ENCODE data around the gene ZSWIM1.
"Not testable (repeated sequence)": the region's sequence is repeated elsewhere in the genome, so short reads cannot be mapped to it uniquely, and the experiment has no call there.

The ZSWIM1 gene

DNA sequence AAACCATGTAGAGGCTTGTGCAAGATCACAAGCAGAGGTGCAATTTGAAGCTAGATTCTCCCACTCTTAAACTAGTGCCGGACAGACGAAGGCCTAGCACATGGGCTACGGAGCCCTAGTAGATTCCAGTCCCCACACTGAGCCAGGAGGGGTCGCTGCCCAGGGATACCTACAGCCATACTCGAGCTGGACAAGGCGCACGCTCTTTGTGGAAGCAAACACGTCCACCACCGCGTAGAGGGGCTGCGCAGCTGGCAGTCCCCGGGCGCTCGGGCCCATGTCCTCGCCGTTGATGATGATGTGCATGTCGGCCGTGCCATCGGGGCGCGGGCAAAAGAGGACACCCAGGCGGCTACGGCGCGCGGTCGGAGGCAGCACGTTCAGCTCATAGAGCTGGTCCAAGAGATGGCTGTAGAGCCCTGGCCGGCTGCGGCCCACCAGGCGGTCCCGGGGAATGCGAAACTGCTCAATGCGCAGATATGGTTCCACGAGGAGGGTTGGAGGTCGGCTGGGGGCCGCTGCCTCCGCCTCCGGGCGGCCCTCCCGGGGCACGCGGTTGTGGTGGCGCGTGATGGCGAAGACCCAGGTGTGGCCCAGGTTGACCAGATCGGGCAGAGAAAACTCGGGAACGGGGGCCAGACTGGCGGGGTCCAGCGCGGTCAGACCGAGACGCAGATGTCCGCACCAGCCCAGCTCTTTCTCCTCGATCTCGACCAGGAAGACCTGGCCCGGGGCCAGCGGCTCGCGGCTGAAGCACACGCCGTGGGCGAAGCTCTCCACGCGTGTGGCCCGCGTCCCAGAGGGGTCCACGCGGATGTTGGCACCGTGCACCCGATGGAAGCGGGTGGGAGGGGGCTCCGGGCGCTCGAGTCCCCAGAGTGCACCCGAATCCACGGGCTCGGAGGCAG lies 9.3 kb downstream of the ZSWIM1 start:
- DNase-seq, result no peak

DNA sequence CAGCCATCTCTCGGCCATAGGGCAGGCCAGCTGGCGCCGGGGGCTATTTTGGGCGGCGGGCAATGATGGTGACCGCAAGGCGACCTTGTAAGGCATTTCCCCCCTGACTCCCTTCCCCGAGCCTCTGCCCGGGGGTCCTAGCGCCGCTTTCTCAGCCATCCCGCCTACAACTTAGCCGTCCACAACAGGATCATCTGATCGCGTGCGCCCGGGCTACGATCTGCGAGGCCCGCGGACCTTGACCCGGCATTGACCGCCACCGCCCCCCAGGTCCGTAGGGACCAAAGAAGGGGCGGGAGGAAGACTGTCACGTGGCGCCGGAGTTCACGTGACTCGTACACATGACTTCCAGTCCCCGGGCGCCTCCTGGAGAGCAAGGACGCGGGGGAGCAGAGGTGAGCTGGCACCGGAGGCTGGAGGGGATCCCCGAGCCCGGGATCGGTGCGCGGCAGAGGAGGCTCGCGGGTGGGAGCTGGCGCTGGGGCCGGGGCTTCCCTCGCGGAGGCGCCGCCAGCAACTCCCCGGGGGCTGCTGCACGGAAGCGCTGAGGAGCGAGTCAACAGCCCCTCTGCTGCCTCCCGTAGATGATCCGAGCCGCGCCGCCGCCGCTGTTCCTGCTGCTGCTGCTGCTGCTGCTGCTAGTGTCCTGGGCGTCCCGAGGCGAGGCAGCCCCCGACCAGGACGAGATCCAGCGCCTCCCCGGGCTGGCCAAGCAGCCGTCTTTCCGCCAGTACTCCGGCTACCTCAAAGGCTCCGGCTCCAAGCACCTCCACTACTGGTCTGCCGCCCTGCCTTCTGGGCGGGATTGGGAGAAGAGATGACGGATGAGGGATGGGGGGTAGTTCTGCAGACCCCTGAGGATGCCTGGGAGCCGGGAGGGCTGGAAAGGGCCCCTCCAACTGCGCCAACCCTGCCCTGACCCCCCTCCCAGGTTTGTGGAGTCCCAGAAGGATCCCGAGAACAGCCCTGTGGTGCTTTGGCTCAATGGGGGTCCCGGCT lies 10.3 kb downstream of the ZSWIM1 start, which contains the start of the genes CTSA and NEURL2:
Gene CTSA, plus strand, starts transcription at position 351 of the 999 bp plus-strand sequence. Its CDS starts 234 bp downstream, at position 585.
Gene NEURL2, minus strand, starts transcription at position 224 of the 999 bp plus-strand sequence. Its CDS starts 217 bp downstream, at position 7.
- peak; percentile 99 for DNase-seq

GRCh38 chr20:45892049-45892825 lies 11.2 kb downstream of the ZSWIM1 start:
- peak; percentile 73 for DNase-seq

GRCh38 chr20:45892828-45893500 lies 11.9 kb downstream of the ZSWIM1 start:
- DNase-seq, result no peak

DNA sequence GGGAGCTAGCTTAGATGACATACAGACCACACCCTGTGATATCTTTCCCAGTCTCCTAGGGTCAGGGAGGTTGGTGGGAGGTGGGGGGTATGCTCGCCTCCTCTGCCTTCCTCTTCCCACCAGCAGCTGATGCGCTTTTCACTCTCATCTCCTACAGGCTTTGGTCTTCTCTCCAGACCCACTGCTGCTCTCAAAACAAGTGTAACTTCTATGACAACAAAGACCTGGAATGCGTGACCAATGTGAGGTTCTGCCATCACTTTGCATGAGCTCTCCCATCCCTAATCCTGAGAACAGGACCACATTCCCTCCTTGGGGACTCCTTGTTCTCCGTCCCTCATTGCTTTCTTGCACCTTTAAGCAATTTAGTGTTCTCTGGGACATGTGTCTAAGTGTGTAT lies 12.8 kb downstream of the ZSWIM1 start:
- no peak for DNase-seq

- DNase-seq, result no peak
These were observed 13.8 kb downstream of the ZSWIM1 start for GRCh38 chr20:45894797-45895196.

GRCh38 chr20:45896641-45897161 lies 15.7 kb downstream of the ZSWIM1 start:
- DNase-seq, result no peak

GRCh38 chr20:45897289-45897688 lies 16.3 kb downstream of the ZSWIM1 start:
- DNase-seq, result no peak

DNA sequence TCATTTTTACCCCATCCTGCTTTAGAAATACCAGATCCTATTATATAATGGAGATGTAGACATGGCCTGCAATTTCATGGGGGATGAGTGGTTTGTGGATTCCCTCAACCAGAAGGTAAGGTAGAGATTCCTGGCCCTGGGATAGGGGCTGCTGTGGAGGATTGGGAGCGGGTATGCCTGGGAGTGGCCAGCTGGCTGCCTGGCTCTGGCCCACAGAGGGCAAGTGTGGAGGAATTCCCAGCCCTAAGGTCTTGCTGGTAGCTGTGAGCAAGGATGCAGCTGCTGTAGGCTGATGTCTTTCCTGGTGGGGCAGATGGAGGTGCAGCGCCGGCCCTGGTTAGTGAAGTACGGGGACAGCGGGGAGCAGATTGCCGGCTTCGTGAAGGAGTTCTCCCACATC lies 16.7 kb downstream of the ZSWIM1 start:
- no peak for DNase-seq

- no peak for DNase-seq
These were observed 17.3 kb downstream of the ZSWIM1 start for GRCh38 chr20:45898285-45898684.

DNA sequence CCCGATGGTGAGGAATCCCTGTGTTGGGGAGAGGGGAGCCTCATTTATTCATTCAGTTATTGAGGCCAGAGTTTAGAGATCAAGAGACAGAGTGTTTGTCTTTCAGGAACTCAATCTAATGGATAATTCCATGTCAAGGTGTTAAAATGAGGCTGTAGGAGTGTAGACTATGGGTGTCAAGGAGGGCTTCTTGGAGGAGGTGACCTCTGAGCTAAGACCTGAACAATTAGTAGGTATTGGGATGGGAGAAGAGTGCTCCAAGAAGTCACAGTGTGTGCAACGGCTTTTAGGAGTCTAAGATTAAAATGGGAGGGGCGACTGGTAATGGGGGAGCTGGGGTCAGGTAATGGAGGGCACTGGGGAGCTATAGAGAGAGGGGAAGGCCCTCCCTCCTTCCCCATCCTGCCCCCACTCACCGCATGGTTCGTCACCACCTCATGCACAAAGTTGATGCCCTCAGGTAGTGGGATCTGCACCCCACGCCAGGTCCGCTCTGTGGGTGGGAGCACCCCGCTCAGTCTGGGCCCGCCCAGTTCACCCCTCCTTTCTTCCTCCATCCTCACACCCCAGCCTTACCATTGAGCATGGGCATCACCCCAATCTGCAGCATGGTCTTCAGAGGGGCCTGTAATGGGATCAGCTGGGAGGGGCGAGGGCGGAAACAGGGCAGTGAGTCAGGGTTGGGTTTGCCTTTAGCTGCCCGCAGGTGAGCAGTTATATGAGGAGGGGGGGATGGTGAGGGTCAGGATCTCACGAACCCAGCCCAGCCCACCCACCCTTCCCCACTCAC lies 18.2 kb downstream of the ZSWIM1 start:
- no peak for DNase-seq

- DNase-seq, result not testable (repeated sequence)
These were observed 20.3 kb downstream of the ZSWIM1 start for GRCh38 chr20:45901332-45901731.

DNA sequence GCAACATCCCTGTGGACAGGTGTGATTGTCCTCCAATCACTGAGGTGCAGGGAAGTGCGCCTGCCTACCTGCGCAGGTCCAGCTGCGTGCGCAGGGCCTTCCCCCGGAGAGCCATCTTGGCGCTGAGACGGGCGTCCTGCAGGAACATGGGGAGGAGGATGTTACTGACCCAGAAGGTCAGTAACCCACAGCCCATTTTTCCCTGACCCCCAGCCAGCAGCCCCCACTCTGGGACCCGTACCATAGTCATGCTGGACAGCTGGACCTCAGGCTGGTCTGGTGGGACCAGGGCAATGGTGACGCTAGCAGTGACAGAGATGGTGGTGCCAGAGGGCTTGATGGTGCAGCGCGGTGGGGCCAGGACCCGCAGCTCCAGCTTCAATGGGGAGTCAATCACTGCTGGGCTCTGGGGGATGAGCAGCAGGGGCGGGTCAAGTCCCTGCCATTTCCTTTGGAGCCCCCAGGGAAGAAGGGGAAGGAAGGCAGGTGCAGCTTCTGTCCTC lies 21.2 kb downstream of the ZSWIM1 start:
- DNase-seq, result no peak

GRCh38 chr20:45904583-45905504 lies 23.8 kb downstream of the ZSWIM1 start:
- DNase-seq, result no peak

- DNase-seq, result no peak
These were observed 24.6 kb downstream of the ZSWIM1 start for GRCh38 chr20:45905505-45906079.

- no peak for DNase-seq
These were observed 26.4 kb downstream of the ZSWIM1 start for GRCh38 chr20:45907219-45907948.

GRCh38 chr20:45908084-45908483 lies 27.1 kb downstream of the ZSWIM1 start:
- no peak for DNase-seq

DNA sequence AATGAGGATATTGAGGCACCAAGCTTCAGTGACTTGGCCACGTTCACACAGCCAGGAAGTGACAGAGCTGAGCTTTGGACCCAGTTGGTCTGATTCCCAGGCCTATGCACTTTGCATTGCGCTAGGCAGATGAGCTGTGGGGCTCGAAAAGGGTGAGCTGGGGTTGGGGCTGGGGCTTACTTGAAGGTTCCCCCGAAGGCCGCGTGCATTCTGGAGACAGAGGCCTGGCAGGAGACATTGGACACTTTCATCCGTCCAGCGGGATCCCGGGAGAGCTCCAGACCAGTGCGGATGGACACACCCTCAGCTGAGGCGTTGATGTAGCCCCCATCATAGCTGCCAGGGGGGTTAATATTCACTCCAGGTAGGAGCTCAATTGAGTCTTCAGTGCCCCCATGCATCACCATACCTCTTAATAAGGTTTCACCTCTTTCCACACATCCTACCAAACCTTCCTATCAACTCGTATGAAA lies 28.3 kb downstream of the ZSWIM1 start:
- DNase-seq, result no peak

Data from 8988T (cell line).